ENCODE measurements around the gene FOXF2. TPM values are rescaled to one million over a fixed set of nuclear protein-coding genes. Genes with fewer than 3 reads are reported as not detected.

Gene FOXF2
- total and polyA plus RNA-seq, 2 of the 4 experiments (the other 2 are of a cell fraction), result 2.5 to 16.3 TPM

DNA sequence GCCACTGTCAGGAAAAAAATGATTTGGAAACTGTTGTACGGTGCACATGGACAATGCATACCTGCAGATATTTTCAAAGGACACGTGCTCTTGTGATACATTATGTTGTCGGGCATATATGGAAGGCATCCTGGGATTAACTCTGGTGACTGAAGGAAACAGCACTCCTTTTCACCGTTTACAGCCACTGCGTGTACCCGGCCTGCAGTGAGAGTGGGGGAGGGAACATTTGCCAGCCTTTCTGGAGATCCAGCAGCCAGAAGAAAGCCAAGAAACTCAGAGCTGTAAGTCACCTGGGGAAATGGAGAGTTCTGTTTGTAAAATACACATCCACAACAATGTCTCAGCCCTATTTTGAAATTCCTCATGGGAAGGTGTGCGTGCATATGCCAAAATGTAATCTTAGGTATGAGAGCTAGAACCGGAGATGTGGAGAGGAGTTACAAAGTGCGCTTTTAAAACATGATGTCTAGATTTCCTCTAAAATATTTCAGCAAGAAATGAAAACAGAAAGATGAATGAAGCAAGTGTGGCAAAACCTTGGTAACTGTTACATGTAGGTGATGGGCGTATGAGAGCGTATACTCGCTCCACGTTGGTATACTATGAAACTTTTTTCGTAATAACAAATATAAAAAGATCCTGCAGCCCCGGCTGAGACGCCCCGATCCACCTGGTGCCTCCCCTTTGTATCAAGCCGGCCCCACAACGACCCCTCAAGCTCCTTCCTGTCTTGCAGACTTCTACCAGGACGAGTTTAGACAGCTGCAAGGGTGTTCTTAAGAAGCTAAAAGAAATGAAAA lies 8.6 kb upstream of the FOXF2 start:
- peaks cover 50% of the 10 kb centered on the region for H3K27me3 ChIP-seq (ENCODE audit: control insufficient read depth, insufficient read depth, low read length)
- in situ Hi-C loops (cut with MboI; ENCODE audit: low sequenced_read_pairs) (loop anchor here (5.0 to 25.0 kb wide), 2 partner anchors 469 to 584 kb away; no protein-coding TSS in a partner anchor), dilution Hi-C loops (cut with HindIII; ENCODE audit: low sequenced_read_pairs, unreplicated experiment) (no loop called here)

More for the DNA sequence above, 8.6 kb upstream of the FOXF2 start:
- ATAC-seq (ENCODE audit: low read depth), result no peak
- Histone ChIP-seq H4K20me1 (ENCODE audit: insufficient read depth, low read length) (no peaks in the 10 kb centered on the region), H3K23ac (ENCODE audit: low read depth, low read length) (no peak overlapping the region), H2BK5ac (ENCODE audit: low read depth, low read length, poor library complexity, severe bottlenecking) (no peak overlapping the region), H4K5ac (ENCODE audit: low read depth, low read length) (no peak overlapping the region), H3K56ac (ENCODE audit: extremely low read depth, insufficient read depth, low read length) (no peak overlapping the region), H4K8ac (ENCODE audit: low read depth in 2 of 2, low read length in 2 of 2) (no peak overlapping the region), H3K27ac (ENCODE audit: insufficient read depth, low read length) (no peak overlapping the region), H3K4me1 (ENCODE audit: control insufficient read depth, insufficient read depth, low read length) (peaks cover 6% of the 10 kb centered on the region; the same call in 1 of the 2 replicates), H2AK9ac (replicated peaks; ENCODE audit: low read depth, low read length, poor library complexity) (no peak overlapping the region), H3K36me3 (ENCODE audit: control insufficient read depth, insufficient read depth, low read length) (no peaks in the 10 kb centered on the region), H3K79me1 (ENCODE audit: low read depth in 1 of 2, low read length in 2 of 2) (no peaks in the 10 kb centered on the region), H4K91ac (ENCODE audit: insufficient read depth, low read depth, low read length) (no peak overlapping the region), H2AK5ac (ENCODE audit: low read depth, low read length) (no peak overlapping the region), H3K9ac (ENCODE audit: low read depth, low read length) (no peak overlapping the region), H3K14ac (replicated peaks; ENCODE audit: low read depth, low read length) (no peak overlapping the region), H3K9me3 (ENCODE audit: control insufficient read depth, insufficient read depth, low read length) (peaks cover 3% of the 10 kb centered on the region; the same call in 1 of the 2 replicates), H3K4me2 (ENCODE audit: low read depth, low read length) (no peak overlapping the region), H2BK20ac (ENCODE audit: low read depth, low read length) (no peak overlapping the region), H3K9me1 (ENCODE audit: insufficient read depth, low read length) (no peaks in the 10 kb centered on the region), H3K18ac (ENCODE audit: low read depth, low read length) (no peak overlapping the region), H3K4me3 (ENCODE audit: insufficient read depth, low read depth, low read length) (no peak overlapping the region), H3K4ac (ENCODE audit: low read depth, low read length) (no peak overlapping the region), H2BK15ac (ENCODE audit: low read depth, low read length) (no peak overlapping the region), H2BK120ac (ENCODE audit: low read depth, low read length) (no peak overlapping the region), H2AFZ (replicated peaks; ENCODE audit: low read length, poor library complexity) (no peak overlapping the region)
- BruUV-seq (replicated peaks), result no TSS peak
- POLR2A ChIA-PET (ENCODE audit: unreplicated experiment), result interaction anchor here (0.6 kb wide), 1 partner anchor 454 kb away, joined by 5 read pairs; no protein-coding TSS in a partner anchor
- 80% methylated on average over 3 of the region's 20 CpGs; no CpG with 5 or more reads in 1 of the 2 experiments for WGBS, 2 experiments (ENCODE audit: extremely low coverage in 2 of 2, insufficient read length in 1 of 2)
- TF ChIP-seq MXI1 (IDR thresholded peaks at IDR 0.05; ENCODE audit: borderline replicate concordance, low read depth, low read length), result no peak
- intact Hi-C loops (cut with micrococcal nuclease), result loop anchor here (1.0 to 5.0 kb wide), 4 partner anchors 468 to 789 kb away; no protein-coding TSS in a partner anchor
- no peak for DNase-seq
- CTCF ChIA-PET, result interaction anchor here (0.5 to 1.1 kb wide), 7 partner anchors 16 to 560 kb away, joined by 3 to 6 read pairs (median 3); no protein-coding TSS in a partner anchor

All from IMR-90 (cell line).